ENCODE data around the gene SETBP1. TPM values are rescaled to one million over a fixed set of nuclear protein-coding genes. Genes with fewer than 3 reads are reported as not detected.

Gene SETBP1
- total RNA-seq, 1 donor: 22.8 TPM

- Histone ChIP-seq H3K4me2 (ENCODE audit: insufficient read depth, low read length) (no peak overlapping the region), H3K36me3 (ENCODE audit: insufficient read depth, low read length) (no peaks in the 10 kb centered on the region), H3K27me3 (ENCODE audit: insufficient read depth, low read length) (no peaks in the 10 kb centered on the region), H2AFZ (ENCODE audit: low read length) (no peak overlapping the region), H3K4me1 (ENCODE audit: insufficient read depth, low read length) (peaks cover 14% of the 10 kb centered on the region), H4K20me1 (ENCODE audit: insufficient read depth, low read length) (no peaks in the 10 kb centered on the region), H3K79me2 (ENCODE audit: insufficient read depth, low read length) (no peaks in the 10 kb centered on the region), H3K27ac (ENCODE audit: low read depth, low read length) (peak overlapping the region; percentile 19), H3K4me3 (ENCODE audit: insufficient read depth, low read length) (no peak overlapping the region), H3K9me3 (ENCODE audit: low read depth, low read length) (no peaks in the 10 kb centered on the region)
- TF ChIP-seq, protein P1, sequence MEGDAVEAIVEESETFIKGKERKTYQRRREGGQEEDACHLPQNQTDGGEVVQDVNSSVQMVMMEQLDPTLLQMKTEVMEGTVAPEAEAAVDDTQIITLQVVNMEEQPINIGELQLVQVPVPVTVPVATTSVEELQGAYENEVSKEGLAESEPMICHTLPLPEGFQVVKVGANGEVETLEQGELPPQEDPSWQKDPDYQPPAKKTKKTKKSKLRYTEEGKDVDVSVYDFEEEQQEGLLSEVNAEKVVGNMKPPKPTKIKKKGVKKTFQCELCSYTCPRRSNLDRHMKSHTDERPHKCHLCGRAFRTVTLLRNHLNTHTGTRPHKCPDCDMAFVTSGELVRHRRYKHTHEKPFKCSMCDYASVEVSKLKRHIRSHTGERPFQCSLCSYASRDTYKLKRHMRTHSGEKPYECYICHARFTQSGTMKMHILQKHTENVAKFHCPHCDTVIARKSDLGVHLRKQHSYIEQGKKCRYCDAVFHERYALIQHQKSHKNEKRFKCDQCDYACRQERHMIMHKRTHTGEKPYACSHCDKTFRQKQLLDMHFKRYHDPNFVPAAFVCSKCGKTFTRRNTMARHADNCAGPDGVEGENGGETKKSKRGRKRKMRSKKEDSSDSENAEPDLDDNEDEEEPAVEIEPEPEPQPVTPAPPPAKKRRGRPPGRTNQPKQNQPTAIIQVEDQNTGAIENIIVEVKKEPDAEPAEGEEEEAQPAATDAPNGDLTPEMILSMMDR (IDR thresholded peaks at IDR 0.05; ENCODE audit: extremely low read depth, low read depth, low read length): no peak
- DNase-seq (ENCODE audit: insufficient read length, low spot score, missing footprints): no peak
These were observed 425.7 kb downstream of the SETBP1 start for GRCh38 chr18:45106331-45106774.

DNA sequence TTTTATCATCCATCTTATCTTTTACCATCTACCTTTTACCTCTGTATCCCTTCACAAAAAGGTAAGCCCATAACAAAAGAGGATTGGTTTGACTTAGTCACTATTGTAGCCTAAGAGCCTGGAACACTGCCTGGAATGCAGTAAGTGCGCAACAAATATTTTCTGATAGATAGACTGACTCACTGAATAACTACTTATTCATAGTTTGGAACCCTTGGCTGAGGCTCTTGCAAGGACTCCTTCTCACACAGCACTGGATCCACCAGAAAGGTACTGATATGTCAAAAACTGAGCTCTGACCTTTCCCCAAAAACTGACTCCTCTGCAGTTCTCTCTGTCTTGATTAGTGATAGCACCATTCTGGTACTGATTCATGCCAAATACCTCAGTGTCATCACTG, 426.7 kb downstream of the SETBP1 start:
- Histone ChIP-seq H3K79me2 (ENCODE audit: insufficient read depth, low read length) (no peaks in the 10 kb centered on the region), H3K4me3 (ENCODE audit: insufficient read depth, low read length) (no peak overlapping the region), H3K27ac (ENCODE audit: low read depth, low read length) (no peak overlapping the region), H3K36me3 (ENCODE audit: insufficient read depth, low read length) (no peaks in the 10 kb centered on the region), H3K4me2 (ENCODE audit: insufficient read depth, low read length) (no peak overlapping the region), H4K20me1 (ENCODE audit: insufficient read depth, low read length) (no peaks in the 10 kb centered on the region), H3K9me3 (ENCODE audit: low read depth, low read length) (no peaks in the 10 kb centered on the region), H3K27me3 (ENCODE audit: insufficient read depth, low read length) (no peaks in the 10 kb centered on the region), H3K4me1 (ENCODE audit: insufficient read depth, low read length) (peaks cover 14% of the 10 kb centered on the region), H2AFZ (ENCODE audit: low read length) (no peak overlapping the region)
- TF ChIP-seq, protein P1 (IDR thresholded peaks at IDR 0.05; ENCODE audit: extremely low read depth, low read depth, low read length): no peak
- peak; percentile 3 for DNase-seq (ENCODE audit: insufficient read length, low spot score, missing footprints)

- no peak for DNase-seq (ENCODE audit: insufficient read length, low spot score, missing footprints)
- Histone ChIP-seq H3K4me2 (ENCODE audit: insufficient read depth, low read length) (no peak overlapping the region), H3K9me3 (ENCODE audit: low read depth, low read length) (no peaks in the 10 kb centered on the region), H3K4me3 (ENCODE audit: insufficient read depth, low read length) (no peak overlapping the region), H4K20me1 (ENCODE audit: insufficient read depth, low read length) (no peaks in the 10 kb centered on the region), H3K4me1 (ENCODE audit: insufficient read depth, low read length) (peaks cover 14% of the 10 kb centered on the region), H2AFZ (ENCODE audit: low read length) (no peak overlapping the region), H3K79me2 (ENCODE audit: insufficient read depth, low read length) (no peaks in the 10 kb centered on the region), H3K27ac (ENCODE audit: low read depth, low read length) (no peak overlapping the region), H3K36me3 (ENCODE audit: insufficient read depth, low read length) (no peaks in the 10 kb centered on the region), H3K27me3 (ENCODE audit: insufficient read depth, low read length) (no peaks in the 10 kb centered on the region)
- TF ChIP-seq, protein P1 (IDR thresholded peaks at IDR 0.05; ENCODE audit: extremely low read depth, low read depth, low read length): no peak
These were observed 428.1 kb downstream of the SETBP1 start for GRCh38 chr18:45108754-45109153.

DNA sequence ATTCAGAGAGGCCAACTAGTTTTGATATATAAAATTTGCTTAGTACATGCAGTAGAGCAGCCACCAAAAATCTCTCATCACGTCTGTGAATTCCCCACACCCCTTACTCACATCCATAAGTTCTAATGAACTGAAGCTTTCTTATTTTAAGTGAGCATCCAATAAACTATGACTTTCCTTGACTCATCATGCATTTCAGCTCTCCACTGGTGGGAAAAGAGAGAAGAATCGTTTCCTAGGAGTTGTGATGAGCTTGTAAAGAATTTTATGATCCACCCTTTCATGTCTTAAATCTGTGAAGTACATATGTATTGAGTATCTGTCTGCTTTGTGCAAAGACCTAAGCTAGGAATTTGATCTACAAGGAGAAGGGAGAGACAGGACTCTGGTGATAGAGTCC, 428.6 kb downstream of the SETBP1 start:
- no peak overlapping the region for H3K4me2 ChIP-seq (ENCODE audit: insufficient read depth, low read length)
- TF ChIP-seq, protein P1 (IDR thresholded peaks at IDR 0.05; ENCODE audit: extremely low read depth, low read depth, low read length): no peak
- H3K27ac ChIP-seq (ENCODE audit: low read depth, low read length): no peak overlapping the region
- H3K9me3 ChIP-seq (ENCODE audit: low read depth, low read length): no peaks in the 10 kb centered on the region
- no peaks in the 10 kb centered on the region for H3K27me3 ChIP-seq (ENCODE audit: insufficient read depth, low read length)
- no peaks in the 10 kb centered on the region for H3K36me3 ChIP-seq (ENCODE audit: insufficient read depth, low read length)
- H3K4me3 ChIP-seq (ENCODE audit: insufficient read depth, low read length): no peak overlapping the region
- H4K20me1 ChIP-seq (ENCODE audit: insufficient read depth, low read length): no peaks in the 10 kb centered on the region
- H2AFZ ChIP-seq (ENCODE audit: low read length): no peak overlapping the region
- no peaks in the 10 kb centered on the region for H3K79me2 ChIP-seq (ENCODE audit: insufficient read depth, low read length)
- DNase-seq (ENCODE audit: insufficient read length, low spot score, missing footprints): no peak
- H3K4me1 ChIP-seq (ENCODE audit: insufficient read depth, low read length): peaks cover 14% of the 10 kb centered on the region

Measured in osteoblast (primary cell).